ENCODE measurements around the gene PFKFB4. TPM values are rescaled to one million over a fixed set of nuclear protein-coding genes. Genes with fewer than 3 reads are reported as not detected.
"Not testable (repeated sequence)": the region's sequence is repeated elsewhere in the genome, so short reads cannot be mapped to it uniquely, and the experiment has no call there.

PFKFB4 gene
- total and polyA plus RNA-seq, 2 of the 4 experiments (the other 2 are of a cell fraction), result 16.9 to 17.0 TPM

DNA sequence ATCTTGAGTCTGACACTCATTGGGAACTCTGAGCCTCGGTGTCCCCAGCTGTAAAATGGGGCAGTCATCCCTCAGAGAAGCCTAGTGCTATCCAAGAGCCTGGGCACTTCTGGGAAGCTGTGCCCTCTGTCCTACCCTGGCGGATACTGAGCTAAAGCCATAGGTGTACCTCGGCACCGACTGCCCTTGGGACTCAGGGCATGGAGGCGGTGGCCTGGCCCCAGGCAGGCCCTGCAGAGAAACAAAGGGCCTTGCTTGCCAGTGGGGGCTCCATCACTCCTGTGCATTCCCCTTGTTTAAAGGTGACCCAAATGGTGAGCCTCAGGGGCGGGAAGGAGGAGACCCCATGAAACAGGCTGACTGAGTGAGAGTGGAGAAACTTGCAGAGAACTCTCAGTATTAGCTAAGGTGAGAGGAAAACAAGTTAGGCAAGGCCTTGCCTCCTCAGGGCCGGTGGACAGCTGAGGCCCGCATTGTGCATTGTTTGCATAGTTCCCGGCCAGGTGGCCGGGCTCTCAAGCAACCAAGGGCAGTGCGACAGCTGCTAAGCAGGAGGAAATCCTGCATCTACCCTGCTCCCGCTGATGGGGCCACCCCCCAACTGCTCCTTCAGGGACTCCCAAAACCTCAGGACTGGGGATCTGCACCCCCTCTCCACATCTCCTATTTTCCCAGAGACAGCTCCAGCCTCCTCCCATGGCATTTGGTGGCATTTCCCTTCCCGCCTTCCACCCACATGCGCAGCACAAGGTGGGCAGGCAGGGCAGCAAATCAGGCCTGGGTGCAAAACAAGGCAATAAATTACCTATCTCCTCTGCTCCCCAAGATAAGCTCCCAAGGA is 4.3 kb downstream of the PFKFB4 start:
- WGBS, 2 experiments (ENCODE audit: extremely low coverage in 2 of 2, insufficient read length in 1 of 2), result 80% methylated on average over 7 of the region's 14 CpGs; no CpG with 5 or more reads in 1 of the 2 experiments
- Histone ChIP-seq H3K56ac (ENCODE audit: extremely low read depth, insufficient read depth, low read length) (no peak overlapping the region), H4K91ac (ENCODE audit: insufficient read depth, low read depth, low read length) (no peak overlapping the region), H4K8ac (ENCODE audit: low read depth in 2 of 2, low read length in 2 of 2) (no peak overlapping the region), H2AFZ (replicated peaks; ENCODE audit: low read length, poor library complexity) (no peak overlapping the region), H2AK9ac (replicated peaks; ENCODE audit: low read depth, low read length, poor library complexity) (peak overlapping the region; percentile 45), H2BK5ac (ENCODE audit: low read depth, low read length, poor library complexity, severe bottlenecking) (no peak overlapping the region), H3K23ac (ENCODE audit: low read depth, low read length) (no peak overlapping the region), H3K9me3 (ENCODE audit: control insufficient read depth, insufficient read depth, low read length) (no peaks in the 10 kb centered on the region), H3K4ac (ENCODE audit: low read depth, low read length) (no peak overlapping the region), H3K36me3 (ENCODE audit: control insufficient read depth, insufficient read depth, low read length) (peaks cover 9% of the 10 kb centered on the region), H3K27ac (ENCODE audit: insufficient read depth, low read length) (no peak overlapping the region), H2BK20ac (ENCODE audit: low read depth, low read length) (no peak overlapping the region), H3K79me1 (ENCODE audit: low read depth in 1 of 2, low read length in 2 of 2) (peaks cover 10 to 38% of the 10 kb centered on the region in 2 experiments; a peak in 3 of 4 replicates), H3K27me3 (ENCODE audit: control insufficient read depth, insufficient read depth, low read length) (no peaks in the 10 kb centered on the region), H3K4me3 (ENCODE audit: insufficient read depth, low read depth, low read length) (no peak overlapping the region), H3K14ac (replicated peaks; ENCODE audit: low read depth, low read length) (no peak overlapping the region), H2BK15ac (ENCODE audit: low read depth, low read length) (no peak overlapping the region), H4K20me1 (ENCODE audit: insufficient read depth, low read length) (peaks cover 11% of the 10 kb centered on the region; the same call in 1 of the 2 replicates), H3K18ac (ENCODE audit: low read depth, low read length) (no peak overlapping the region), H3K9me1 (ENCODE audit: insufficient read depth, low read length) (no peaks in the 10 kb centered on the region), H3K4me2 (ENCODE audit: low read depth, low read length) (no peak overlapping the region), H3K9ac (ENCODE audit: low read depth, low read length) (no peak overlapping the region), H2BK120ac (ENCODE audit: low read depth, low read length) (no peak overlapping the region), H4K5ac (ENCODE audit: low read depth, low read length) (no peak overlapping the region), H2AK5ac (ENCODE audit: low read depth, low read length) (no peak overlapping the region), H3K4me1 (ENCODE audit: control insufficient read depth, insufficient read depth, low read length) (peaks cover 9% of the 10 kb centered on the region)
- ATAC-seq (ENCODE audit: low read depth), result no peak
- in situ Hi-C loops (cut with MboI; ENCODE audit: low sequenced_read_pairs) (no loop called here), intact Hi-C loops (cut with micrococcal nuclease) (no loop called here), dilution Hi-C loops (cut with HindIII; ENCODE audit: low sequenced_read_pairs, unreplicated experiment) (no loop called here)
- DNase-seq, result no peak
- ChIA-PET CTCF (interaction anchor here (0.5 to 1.6 kb wide), 2 partner anchors 116 kb away, joined by 3 to 4 read pairs; no protein-coding TSS in a partner anchor), POLR2A (ENCODE audit: unreplicated experiment) (no interaction called here)
- no TSS peak for BruUV-seq (replicated peaks)
- TF ChIP-seq MXI1 (IDR thresholded peaks at IDR 0.05; ENCODE audit: borderline replicate concordance, low read depth, low read length), result no peak

DNA sequence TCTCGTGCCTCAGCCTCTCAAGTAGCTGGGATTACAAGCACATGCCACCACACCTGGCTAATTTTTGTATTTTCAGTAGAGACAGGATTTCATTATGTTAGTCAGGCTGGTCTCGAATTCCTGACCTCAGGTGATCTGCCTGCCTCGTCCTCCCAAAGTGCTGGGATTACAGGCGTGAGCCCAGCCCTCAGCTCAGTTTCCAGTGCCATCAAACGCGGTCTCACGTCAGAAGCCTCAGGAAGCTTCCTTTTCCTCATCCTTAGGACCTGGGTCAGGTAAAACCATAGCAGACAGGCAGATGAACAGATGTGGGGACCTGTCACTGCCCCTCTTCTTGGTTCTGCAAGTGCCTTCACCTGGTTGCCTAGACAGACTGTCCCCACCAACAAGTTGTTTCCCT is 5.0 kb downstream of the PFKFB4 start:
- H2BK120ac ChIP-seq (ENCODE audit: low read depth, low read length); H2BK20ac ChIP-seq (ENCODE audit: low read depth, low read length); H3K27ac ChIP-seq (ENCODE audit: insufficient read depth, low read length); intact Hi-C loops (cut with micrococcal nuclease); H3K23ac ChIP-seq (ENCODE audit: low read depth, low read length); BruUV-seq (replicated peaks); H3K4me3 ChIP-seq (ENCODE audit: insufficient read depth, low read depth, low read length); H4K5ac ChIP-seq (ENCODE audit: low read depth, low read length); POLR2A ChIA-PET (ENCODE audit: unreplicated experiment); H3K14ac ChIP-seq (replicated peaks; ENCODE audit: low read depth, low read length); H3K9ac ChIP-seq (ENCODE audit: low read depth, low read length); DNase-seq; H3K9me3 ChIP-seq (ENCODE audit: control insufficient read depth, insufficient read depth, low read length); H3K56ac ChIP-seq (ENCODE audit: extremely low read depth, insufficient read depth, low read length); H3K4ac ChIP-seq (ENCODE audit: low read depth, low read length); in situ Hi-C loops (cut with MboI; ENCODE audit: low sequenced_read_pairs); H2AK5ac ChIP-seq (ENCODE audit: low read depth, low read length); H3K9me1 ChIP-seq (ENCODE audit: insufficient read depth, low read length); H2AFZ ChIP-seq (replicated peaks; ENCODE audit: low read length, poor library complexity); H3K27me3 ChIP-seq (ENCODE audit: control insufficient read depth, insufficient read depth, low read length); dilution Hi-C loops (cut with HindIII; ENCODE audit: low sequenced_read_pairs, unreplicated experiment); H2BK5ac ChIP-seq (ENCODE audit: low read depth, low read length, poor library complexity, severe bottlenecking); H4K8ac ChIP-seq (ENCODE audit: low read depth in 2 of 2, low read length in 2 of 2); H3K4me2 ChIP-seq (ENCODE audit: low read depth, low read length); ATAC-seq (ENCODE audit: low read depth); H3K4me1 ChIP-seq (ENCODE audit: control insufficient read depth, insufficient read depth, low read length); H4K91ac ChIP-seq (ENCODE audit: insufficient read depth, low read depth, low read length); H3K18ac ChIP-seq (ENCODE audit: low read depth, low read length); H2BK15ac ChIP-seq (ENCODE audit: low read depth, low read length): not testable (repeated sequence)
- peak overlapping the region; percentile 68 for H2AK9ac ChIP-seq (replicated peaks; ENCODE audit: low read depth, low read length, poor library complexity)
- 92% methylated on average over 4 of the region's 7 CpGs; no CpG with 5 or more reads in 1 of the 2 experiments for WGBS, 2 experiments (ENCODE audit: extremely low coverage in 2 of 2, insufficient read length in 1 of 2)
- peaks cover 16% of the 10 kb centered on the region for H3K36me3 ChIP-seq (ENCODE audit: control insufficient read depth, insufficient read depth, low read length)
- peaks cover 11% of the 10 kb centered on the region; the same call in 1 of the 2 replicates for H4K20me1 ChIP-seq (ENCODE audit: insufficient read depth, low read length)
- CTCF ChIA-PET, result interaction anchor here (0.5 kb wide), 1 partner anchor 115 kb away, joined by 3 read pairs; no protein-coding TSS in a partner anchor
- peaks cover 10 to 38% of the 10 kb centered on the region in 2 experiments for H3K79me1 ChIP-seq (ENCODE audit: low read depth in 1 of 2, low read length in 2 of 2)
